HG02852 (cell line): ENCODE results near the gene DSP.

Source experiments
- ATAC-seq: cut with Tn5 transposase; IDR thresholded peaks from one replicate; pipeline ENCODE4 v1.9.1; 2021; ENCODE audit warnings: mild to moderate bottlenecking, moderate library complexity; ENCODE audit not compliant: unreplicated experiment

DSP gene

GRCh38 chr6:7590918-7591302, 49.4 kb downstream of the DSP start:
- no peak for ATAC-seq

- no peak for ATAC-seq
Observed at GRCh38 chr6:7591770-7592169, 50.3 kb downstream of the DSP start.

- ATAC-seq = no peak
Observed at GRCh38 chr6:7593229-7593628, 51.8 kb downstream of the DSP start.

- ATAC-seq = no peak
Observed at GRCh38 chr6:7594579-7595125, 53.2 kb downstream of the DSP start.

GRCh38 chr6:7604003-7604402, 62.5 kb downstream of the DSP start:
- no peak for ATAC-seq

GRCh38 chr6:7604506-7604905, 63.0 kb downstream of the DSP start:
- peak; percentile 67 for ATAC-seq

- no peak for ATAC-seq
Observed at GRCh38 chr6:7615611-7616383, 74.3 kb downstream of the DSP start.

GRCh38 chr6:7617801-7618764, 76.6 kb downstream of the DSP start:
- no peak for ATAC-seq

- no peak for ATAC-seq
Observed at GRCh38 chr6:7621761-7622160, 80.3 kb downstream of the DSP start.

GRCh38 chr6:7624796-7625710, 83.6 kb downstream of the DSP start:
- ATAC-seq = no peak

GRCh38 chr6:7628479-7628878, 87.0 kb downstream of the DSP start:
- no peak for ATAC-seq

- no peak for ATAC-seq
Observed at GRCh38 chr6:7628909-7629308, 87.4 kb downstream of the DSP start.

- no peak for ATAC-seq
Observed at GRCh38 chr6:7629321-7629720, 87.8 kb downstream of the DSP start.

- ATAC-seq = no peak
Observed at GRCh38 chr6:7630792-7631191, 89.3 kb downstream of the DSP start.

- ATAC-seq = no peak
Observed at GRCh38 chr6:7631466-7631865, 90.0 kb downstream of the DSP start.

- no peak for ATAC-seq
Observed at GRCh38 chr6:7632501-7633290, 91.2 kb downstream of the DSP start.

GRCh38 chr6:7633361-7633760, 91.9 kb downstream of the DSP start:
- no peak for ATAC-seq

GRCh38 chr6:7636151-7636550, 94.7 kb downstream of the DSP start:
- ATAC-seq = no peak
